Natural killer cell (primary cell): Measurements from ENCODE around the gene PTPN6. TPM values are rescaled to one million over a fixed set of nuclear protein-coding genes. Genes with fewer than 3 reads are reported as not detected.

Experiments used
- ATAC-seq, 3 donors: fragments of 150-1000 bp in 2 of 3; fragments of 200-7000 bp in 1 of 3; cut with Tn5 transposase; 1 replicate in 1 of 3; 2 replicates in 2 of 3; pipeline ENCODE4 v1.10.0; 2021; ENCODE audit warnings: mild to moderate bottlenecking in 2 of 3, moderate library complexity in 2 of 3
- DNase-seq, 2 donors: peaks; one replicate each; pipeline versions ENCODE4 v3.0.0 to v3.0.0-alpha.2; 2013 to 2021; ENCODE audit warnings: mixed read lengths in 1 of 2
- H3K27ac ChIP-seq: one replicate; pipeline ENCODE4 v1.5.1; 2013; ENCODE audit warnings: mild to moderate bottlenecking, low read length
- H3K27me3 ChIP-seq: one replicate; pipeline ENCODE4 v1.6.1; 2013; ENCODE audit warnings: low read length; ENCODE audit not compliant: control insufficient read depth, insufficient read depth
- H3K36me3 ChIP-seq: one replicate; pipeline ENCODE4 v1.6.1; 2013; ENCODE audit warnings: low read length; ENCODE audit not compliant: control insufficient read depth, insufficient read depth
- H3K4me1 ChIP-seq: one replicate; pipeline ENCODE4 v1.6.1; 2013; ENCODE audit warnings: low read length; ENCODE audit not compliant: control insufficient read depth, insufficient read depth
- H3K4me3 ChIP-seq: one replicate; pipeline ENCODE4 v1.5.1; 2013; ENCODE audit warnings: low read length
- H3K9me3 ChIP-seq: one replicate; pipeline ENCODE4 v1.6.1; 2013; ENCODE audit warnings: low read length; ENCODE audit not compliant: control insufficient read depth, insufficient read depth
- H3K27ac Mint-ChIP-seq, 2 donors: one replicate each; pipeline ENCODE4 v1.8.0; 2022; ENCODE audit warnings: mild to moderate bottlenecking in 2 of 2, mixed read lengths in 2 of 2, moderate library complexity in 1 of 2
- H3K27me3 Mint-ChIP-seq, 2 donors: one replicate each; pipeline ENCODE4 v1.8.0; 2022; ENCODE audit warnings: low read depth in 2 of 2, mixed read lengths in 2 of 2
- H3K36me3 Mint-ChIP-seq: one replicate; pipeline ENCODE4 v1.8.0; 2022; ENCODE audit warnings: mixed read lengths
- H3K4me1 Mint-ChIP-seq, 2 donors: one replicate each; pipeline ENCODE4 v1.8.0; 2022; ENCODE audit warnings: mixed read lengths in 2 of 2
- H3K4me3 Mint-ChIP-seq: one replicate; pipeline ENCODE4 v1.8.0; 2022; ENCODE audit warnings: mild to moderate bottlenecking, moderate library complexity, mixed read lengths
- H3K9me3 Mint-ChIP-seq, 2 donors: one replicate each; pipeline ENCODE4 v1.8.0; 2022; ENCODE audit warnings: mixed read lengths in 2 of 2
- CTCF ChIP-seq: fragments of 200-600 bp; IDR thresholded peaks from one replicate; pipeline ENCODE4 v1.8.0; 2022; ENCODE audit warnings: antibody characterized with exemption
- WGBS: methylation state at CpG from one replicate; pipeline ENCODE4 v1.1.7; 2013; ENCODE audit warnings: missing lambda C conversion rate; ENCODE audit not compliant: insufficient coverage; 5-methylcytosine and 5-hydroxymethylcytosine counted together
- intact Hi-C: fragments of 100-400 bp; cut with micrococcal nuclease; formaldehyde crosslinking; loops from one replicate; pipeline ENCODE4 v1.14.2; 2022
- total RNA-seq, 4 donors: library from RNA; stranded (reverse); fragments of 120-200 nt in 1 of 4; gene quantifications; one replicate each; pipeline versions ENCODE4 v1.2.3 to v1.2.4, GENCODE V29; 2013 to 2022

PTPN6 gene
- total RNA-seq, 3 donors from 2014 or later (not counting 1 experiment from before 2014, with no cell fraction given): 279 to 357 (median 312) TPM

- peak overlapping the region; percentile 49 for H3K27ac ChIP-seq
- intact Hi-C loops: loop anchor here (1.0 kb wide), 2 partner anchors 32 to 80 kb away; partner anchors contain the start of genes EMG1, LPCAT3 and PHB2
- Mint-ChIP-seq H3K36me3 (no peaks in the 10 kb centered on the region), H3K4me1 (peaks cover 18 to 39% of the 10 kb centered on the region in 2 donors), H3K27ac (peak overlapping the region; percentile 82 to 90), H3K4me3 (peak overlapping the region; percentile 43), H3K9me3 (no peaks in the 10 kb centered on the region), H3K27me3 (no peaks in the 10 kb centered on the region)
- no peak for TF ChIP-seq CTCF
- peaks cover 35% of the 10 kb centered on the region for H3K4me1 ChIP-seq
- no peaks in the 10 kb centered on the region for H3K27me3 ChIP-seq
- 90% methylated on average over 32 of the region's 32 CpGs for WGBS
- DNase-seq: no peak
- ATAC-seq: no peak
- H3K9me3 ChIP-seq: no peaks in the 10 kb centered on the region
- H3K36me3 ChIP-seq: peaks cover 4% of the 10 kb centered on the region
- no peak overlapping the region for H3K4me3 ChIP-seq
Observed at GRCh38 chr12:6938353-6939190, 12.6 kb upstream of the PTPN6 start.

- intact Hi-C loops: no loop called here
Observed at GRCh38 chr12:6939191-6939540, 12.0 kb upstream of the PTPN6 start.

GRCh38 chr12:6941267-6941666, 9.9 kb upstream of the PTPN6 start:
- H3K4me1 ChIP-seq: peaks cover 53% of the 10 kb centered on the region
- peaks cover 38 to 61% of the 10 kb centered on the region in 2 donors for H3K4me1 Mint-ChIP-seq

More at GRCh38 chr12:6939191-6939540, 12.0 kb upstream of the PTPN6 start:
- 95% methylated on average over 2 of the region's 2 CpGs for WGBS
- no peak overlapping the region for H3K4me3 ChIP-seq
- Mint-ChIP-seq H3K4me1 (peaks cover 24 to 45% of the 10 kb centered on the region in 2 donors), H3K27me3 (no peaks in the 10 kb centered on the region), H3K36me3 (no peaks in the 10 kb centered on the region), H3K9me3 (no peaks in the 10 kb centered on the region), H3K4me3 (peak overlapping the region; percentile 43), H3K27ac (peak overlapping the region; percentile 65 to 90)
- H3K36me3 ChIP-seq: peaks cover 4% of the 10 kb centered on the region
- H3K27ac ChIP-seq: no peak overlapping the region
- DNase-seq (no peak), ATAC-seq (no peak)
- no peaks in the 10 kb centered on the region for H3K27me3 ChIP-seq
- H3K4me1 ChIP-seq: peaks cover 40% of the 10 kb centered on the region
- no peaks in the 10 kb centered on the region for H3K9me3 ChIP-seq
- TF ChIP-seq CTCF: no peak

More at GRCh38 chr12:6941267-6941666, 9.9 kb upstream of the PTPN6 start:
- H3K36me3 ChIP-seq: no peaks in the 10 kb centered on the region
- no peak overlapping the region for H3K27ac ChIP-seq
- no peaks in the 10 kb centered on the region for H3K9me3 ChIP-seq
- no peak overlapping the region for H3K4me3 ChIP-seq
- no peaks in the 10 kb centered on the region for H3K36me3 Mint-ChIP-seq
- H3K27me3 ChIP-seq: no peaks in the 10 kb centered on the region
- no peak overlapping the region for H3K4me3 Mint-ChIP-seq
- 94% methylated on average over 12 of the region's 12 CpGs for WGBS
- TF ChIP-seq CTCF: no peak
- no peaks in the 10 kb centered on the region for H3K9me3 Mint-ChIP-seq
- peak overlapping the region in 1 of 2 donors; percentile 98 for H3K27ac Mint-ChIP-seq
- ATAC-seq (no peak), DNase-seq (no peak)
- H3K27me3 Mint-ChIP-seq: no peaks in the 10 kb centered on the region
- intact Hi-C loops: no loop called here
